K562 (cell line): ENCODE measurements around the gene DNAH10. TPM values are rescaled to one million over a fixed set of nuclear protein-coding genes. Genes with fewer than 3 reads are reported as not detected.

Experiments used
- ATAC-seq: fragments of 200-7000 bp; cut with Tn5 transposase; 3 replicates; pipeline ENCODE4 v1.9.1; 2020; ENCODE audit warnings: moderate library complexity
- BruUV-seq: library from RNA; stranded (reverse); fragments of 400-500 nt; replicated peaks from 2 replicates; lab custom pipeline; 2021; lab: Mats Ljungman, UMichigan
- CTCF ChIA-PET: fragments of 300-600 bp; formaldehyde crosslinking; extraction: SDS; loops from one replicate; lab custom pipeline; 2021; ENCODE audit warnings: low intra/inter-chr PET ratio; lab: Yijun Ruan, JAX
- POLR2A ChIA-PET: fragments of 300-600, 350-650 bp; sonication (Branson Sonifier 250); formaldehyde crosslinking; extraction: SDS; loops from one replicate; lab custom pipeline; 2021; ENCODE audit warnings: antibody characterized with exemption, inconsistent platforms; lab: Yijun Ruan, JAX
- DNase-seq, 4 experiments: peaks; one replicate each; pipeline versions ENCODE4 v3.0.0 to v3.0.0-alpha.2; 2011 to 2018; ENCODE audit warnings: low spot score in 3 of 4, mixed read lengths in 3 of 4; ENCODE audit errors: extremely low read depth in 1 of 4
- FAIRE-seq: peaks from 2 replicates; lab custom pipeline; 2011; peaks lifted over from hg19 to GRCh38; lab: Jason Lieb, UNC
- H2AFZ ChIP-seq: 2 replicates; pipeline ENCODE4 v1.6.0; 2011; ENCODE audit warnings: low read depth, low read length, control low read depth, inconsistent platforms
- H3K27ac ChIP-seq: fragments of 200-600 bp; 3 replicates; pipeline ENCODE4 v1.8.0; 2011; ENCODE audit warnings: low read depth, mild to moderate bottlenecking, control low read depth, inconsistent platforms, low read length, moderate library complexity, mixed read lengths; ENCODE audit errors: extremely low read depth
- H3K27me3 ChIP-seq, 2 experiments: fragments of 300-600 bp in 1 of 2; 2 replicates in 1 of 2; 3 replicates in 1 of 2; pipeline versions ENCODE4 v1.6.0 to v1.8.0; 2011; ENCODE audit warnings: inconsistent platforms in 2 of 2, low read length in 2 of 2, mild to moderate bottlenecking in 1 of 2, mixed read lengths in 1 of 2, moderate library complexity in 1 of 2; ENCODE audit not compliant: control insufficient read depth in 2 of 2, insufficient read depth in 2 of 2
- H3K36me3 ChIP-seq: fragments of 300-600 bp; 3 replicates; pipeline ENCODE4 v1.8.0; 2011; ENCODE audit warnings: mild to moderate bottlenecking, low read length, inconsistent platforms; ENCODE audit not compliant: control insufficient read depth, insufficient read depth
- H3K4me1 ChIP-seq, 2 experiments: fragments of 200-600 bp in 1 of 2; replicated peaks in 1 of 2; 2 replicates in 1 of 2; 3 replicates in 1 of 2; pipeline versions ENCODE4 v1.5.1 to v1.8.0; 2011; ENCODE audit warnings: inconsistent platforms in 2 of 2, low read length in 2 of 2, mild to moderate bottlenecking in 1 of 2, mixed read lengths in 1 of 2, moderate library complexity in 1 of 2; ENCODE audit not compliant: control insufficient read depth in 2 of 2, insufficient read depth in 2 of 2
- H3K4me2 ChIP-seq: 2 replicates; pipeline ENCODE4 v1.6.1; 2011; ENCODE audit warnings: low read length, control low read depth, inconsistent platforms, mixed read lengths; ENCODE audit not compliant: insufficient read depth
- H3K4me3 ChIP-seq: fragments of 200-600 bp; sonication (generic), shearing (Covaris generic); 2 replicates; pipeline ENCODE4 v1.5.1; 2016; ENCODE audit warnings: control low read depth, inconsistent platforms
- H3K79me2 ChIP-seq: fragments of 200-600 bp; 3 replicates; pipeline ENCODE4 v1.8.0; 2011; ENCODE audit warnings: low read length, inconsistent platforms; ENCODE audit not compliant: control insufficient read depth, insufficient read depth
- H3K9ac ChIP-seq, 2 experiments: 2 replicates each; pipeline versions ENCODE4 v1.6.0 to v1.6.1; 2011; ENCODE audit warnings: low read depth in 2 of 2, low read length in 2 of 2, control low read depth in 1 of 2, inconsistent platforms in 1 of 2, mild to moderate bottlenecking in 1 of 2, mixed read lengths in 1 of 2; ENCODE audit not compliant: insufficient read depth in 1 of 2
- H3K9me1 ChIP-seq: one replicate; pipeline ENCODE4 v1.6.0; 2011; ENCODE audit warnings: inconsistent platforms, mild to moderate bottlenecking, low read length, moderate library complexity; ENCODE audit not compliant: control insufficient read depth, insufficient read depth
- H3K9me3 ChIP-seq: replicated peaks from 2 replicates; pipeline ENCODE4 v1.5.1; 2011; ENCODE audit warnings: low read depth, low read length, inconsistent platforms; ENCODE audit not compliant: control insufficient read depth, insufficient read depth
- H4K20me1 ChIP-seq: replicated peaks from 2 replicates; pipeline ENCODE4 v1.6.1; 2011; ENCODE audit warnings: low read length, inconsistent platforms, mixed read lengths; ENCODE audit not compliant: control insufficient read depth, insufficient read depth
- CEBPG ChIP-seq, 3 experiments: fragments of 200-800 bp in 1 of 3; sonication (Bioruptor generic) in 1 of 3; sonication (generic) in 1 of 3; formaldehyde crosslinking in 1 of 3; IDR thresholded peaks in 2 of 3; conservative IDR thresholded peaks in 1 of 3; 2 replicates each; pipeline versions ENCODE4 v1.6.1 to v1.8.0; 2016 to 2022; ENCODE audit warnings: missing compliant biosample characterization in 2 of 3, missing genetic modification characterization in 2 of 3, mild to moderate bottlenecking in 1 of 3, missing genetic modification reagents in 1 of 3
- EZH2 ChIP-seq: IDR thresholded peaks from 2 replicates; pipeline ENCODE4 v1.6.1; 2012; ENCODE audit warnings: low read depth, mild to moderate bottlenecking, inconsistent platforms, low read length, borderline replicate concordance
- KLF13 ChIP-seq: fragments of 450-650 bp; IDR thresholded peaks from 2 replicates; pipeline ENCODE4 v1.6.1; 2016; ENCODE audit warnings: missing genetic modification characterization, low read depth, mild to moderate bottlenecking, missing compliant biosample characterization, moderate library complexity, borderline replicate concordance
- RBM14 ChIP-seq: fragments of 200-400 bp; formaldehyde crosslinking; IDR thresholded peaks from 2 replicates; pipeline ENCODE4 v1.6.1; 2018; ENCODE audit warnings: low read depth, mild to moderate bottlenecking, low read length, moderate library complexity, borderline replicate concordance; ENCODE audit not compliant: insufficient read depth
- TAF1 ChIP-seq: IDR thresholded peaks from 2 replicates; pipeline ENCODE4 v1.6.1; 2011; ENCODE audit warnings: mild to moderate bottlenecking, low read length, moderate library complexity; ENCODE audit not compliant: insufficient read depth, control insufficient read depth, severe bottlenecking; ENCODE audit errors: extremely low read depth
- WGBS: fragments of 100-300 bp; shearing (Covaris generic); methylation state at CpG from one replicate; pipeline ENCODE4 v1.1.6; 2016; ENCODE audit warnings: low coverage, mixed read lengths; ENCODE audit not compliant: insufficient coverage; ENCODE audit errors: missing lambda C conversion rate; 5-methylcytosine and 5-hydroxymethylcytosine counted together
- in situ Hi-C: fragments of 300-500 bp; cut with MboI; formaldehyde crosslinking; loops from 4 replicates; pipeline ENCODE4 v1.15.0; 2018; ENCODE audit warnings: inconsistent platforms, mixed read lengths
- intact Hi-C: fragments of 100-400 bp; cut with micrococcal nuclease; formaldehyde crosslinking; loops from 2 replicates; pipeline ENCODE4 v1.14.2; 2022
- polyA plus RNA-seq, 8 experiments: library from polyadenylated mRNA; depleted of rRNA in 4 of 8; stranded (reverse) in 5 of 8; unstranded in 3 of 8; fragments of >200 nt; fragmentation: Nextera tagmentation in 2 of 8; fragmentation: Illumina TruSeq in 1 of 8; extraction: Ambion mirVana in 2 of 8; extraction: Trizol in 1 of 8; gene quantifications; 2 replicates each; pipeline versions ENCODE4 v1.2.1 to v1.2.3, GENCODE V29; 2011 to 2014; ENCODE audit warnings: inconsistent platforms in 1 of 8, missing spikeins in 1 of 8
- total RNA-seq, 7 experiments: library from RNA; depleted of rRNA in 6 of 7; stranded (reverse); fragments of >200 nt in 6 of 7; fragmentation: Illumina TruSeq in 2 of 7; extraction: Trizol in 2 of 7; gene quantifications; 2 replicates each; pipeline versions ENCODE4 v1.2.1 to v1.2.3, GENCODE V29; 2011 to 2021; ENCODE audit warnings: low replicate concordance in 1 of 7
- TF ChIP-seq, protein P1 (sequence below): fragments of 250-450 bp; sonication (Bioruptor Pico); IDR thresholded peaks from 2 replicates; pipeline ENCODE4 v1.9.0; 2021; ENCODE audit warnings: mild to moderate bottlenecking, inconsistent platforms

Gene DNAH10
- total and polyA plus RNA-seq, 9 of the 15 experiments (the other 6 are each of a cell fraction or from before 2014, with no cell fraction given) = 0.01 to 0.06 (median 0.04) TPM; not detected in 1

GRCh38 chr12:123849517-123849916 lies 87.4 kb downstream of the DNAH10 start:
- FAIRE-seq (no peak), DNase-seq (no peak), ATAC-seq (no peak)
- Histone ChIP-seq H3K27ac (no peak overlapping the region), H3K9me1 (no peaks in the 10 kb centered on the region), H3K4me3 (no peak overlapping the region), H2AFZ (no peak overlapping the region), H3K79me2 (no peaks in the 10 kb centered on the region), H4K20me1 (no peaks in the 10 kb centered on the region), H3K27me3 (peaks cover 30 to 63% of the 10 kb centered on the region in 2 experiments), H3K4me2 (no peak overlapping the region), H3K9ac (no peak overlapping the region), H3K36me3 (no peaks in the 10 kb centered on the region), H3K9me3 (no peaks in the 10 kb centered on the region), H3K4me1 (peaks cover 6 to 8% of the 10 kb centered on the region in 2 experiments; a peak in 4 of 5 replicates)
- intact Hi-C loops (no loop called here), in situ Hi-C loops (no loop called here)
- WGBS = 0% methylated on average over 3 of the region's 3 CpGs
- CTCF ChIA-PET = no interaction called here
- TF ChIP-seq KLF13 (tag) = no peak
- no peak for TF ChIP-seq EZH2
- TF ChIP-seq CEBPG (CRISPR knock-in tag; IDR thresholded peaks at IDR 0.05) = no peak
- no peak for TF ChIP-seq CEBPG (tag; conservative IDR thresholded peaks at IDR 0.05 in 1 of 2, IDR thresholded peaks at IDR 0.05 in 1 of 2)
- TF ChIP-seq, protein P1, sequence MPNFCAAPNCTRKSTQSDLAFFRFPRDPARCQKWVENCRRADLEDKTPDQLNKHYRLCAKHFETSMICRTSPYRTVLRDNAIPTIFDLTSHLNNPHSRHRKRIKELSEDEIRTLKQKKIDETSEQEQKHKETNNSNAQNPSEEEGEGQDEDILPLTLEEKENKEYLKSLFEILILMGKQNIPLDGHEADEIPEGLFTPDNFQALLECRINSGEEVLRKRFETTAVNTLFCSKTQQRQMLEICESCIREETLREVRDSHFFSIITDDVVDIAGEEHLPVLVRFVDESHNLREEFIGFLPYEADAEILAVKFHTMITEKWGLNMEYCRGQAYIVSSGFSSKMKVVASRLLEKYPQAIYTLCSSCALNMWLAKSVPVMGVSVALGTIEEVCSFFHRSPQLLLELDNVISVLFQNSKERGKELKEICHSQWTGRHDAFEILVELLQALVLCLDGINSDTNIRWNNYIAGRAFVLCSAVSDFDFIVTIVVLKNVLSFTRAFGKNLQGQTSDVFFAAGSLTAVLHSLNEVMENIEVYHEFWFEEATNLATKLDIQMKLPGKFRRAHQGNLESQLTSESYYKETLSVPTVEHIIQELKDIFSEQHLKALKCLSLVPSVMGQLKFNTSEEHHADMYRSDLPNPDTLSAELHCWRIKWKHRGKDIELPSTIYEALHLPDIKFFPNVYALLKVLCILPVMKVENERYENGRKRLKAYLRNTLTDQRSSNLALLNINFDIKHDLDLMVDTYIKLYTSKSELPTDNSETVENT = no peak
- no peak for TF ChIP-seq TAF1
- no peak for TF ChIP-seq RBM14
- POLR2A ChIA-PET = interaction anchor here (0.8 to 0.9 kb wide), 2 partner anchors 9 to 137 kb away, joined by 4 read pairs; no protein-coding TSS in a partner anchor
- no TSS peak for BruUV-seq
